K562 (cell line): ENCODE data around the gene PFKL.

Source experiments
- FOXK2 ChIP-seq, 2 experiments: fragments of 450-650 bp; IDR thresholded peaks in 1 of 2; conservative IDR thresholded peaks in 1 of 2; 2 replicates each; pipeline ENCODE4 v1.6.1; 2016; ENCODE audit warnings: low read depth in 2 of 2, mild to moderate bottlenecking in 1 of 2
- MAFG ChIP-seq: fragments of 450-650 bp; conservative IDR thresholded peaks from 2 replicates; pipeline ENCODE4 v1.6.1; 2016; ENCODE audit warnings: missing genetic modification characterization, missing compliant biosample characterization
- SMARCE1 ChIP-seq: fragments of 450-650 bp; IDR thresholded peaks from 2 replicates; pipeline ENCODE4 v1.7.1; 2016; ENCODE audit warnings: mild to moderate bottlenecking
- XRCC3 ChIP-seq: fragments of 450-650 bp; IDR thresholded peaks from 2 replicates; pipeline ENCODE4 v1.6.1; 2017; ENCODE audit warnings: mild to moderate bottlenecking, moderate library complexity
- ZC3H11A ChIP-seq: IDR thresholded peaks from 2 replicates; pipeline ENCODE4 v1.6.1; 2012; ENCODE audit warnings: low read depth, low read length, improper control_type of control experiment
- TF ChIP-seq, protein P1 (sequence below), 3 experiments: IDR thresholded peaks in 2 of 3; conservative IDR thresholded peaks in 1 of 3; 2 replicates each; pipeline ENCODE4 v1.5.1; 2011 to 2012; ENCODE audit warnings: low read length in 3 of 3, mild to moderate bottlenecking in 3 of 3, control low read depth in 2 of 3, improper control_type of control experiment in 1 of 3, inconsistent platforms in 1 of 3, low read depth in 1 of 3, mixed read lengths in 1 of 3, moderate library complexity in 1 of 3; ENCODE audit not compliant: insufficient read depth in 2 of 3

DNA sequence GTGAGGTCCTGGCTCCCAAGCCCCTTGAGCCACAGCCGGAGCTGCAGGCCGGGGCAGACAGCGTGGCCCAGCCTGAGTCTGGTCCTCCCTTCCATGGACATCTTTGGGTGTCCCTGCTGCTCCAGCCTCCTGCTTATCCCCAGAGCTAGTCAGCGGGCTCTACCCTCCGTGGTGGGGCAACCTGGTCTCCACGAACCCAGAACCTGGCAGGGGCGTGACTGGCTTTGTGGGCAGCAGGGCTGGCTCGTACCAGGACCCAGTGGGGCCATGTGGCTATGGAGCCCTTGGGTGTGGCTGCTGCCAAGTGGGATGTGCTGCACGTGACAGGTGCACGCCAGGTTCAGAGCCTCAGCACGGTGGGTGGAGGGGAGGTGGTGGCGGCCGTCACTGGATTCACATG is 21.0 kb downstream of the PFKL start:
- TF ChIP-seq XRCC3 (no peak), MAFG (tag) (no peak), FOXK2 (conservative IDR thresholded peaks at IDR 0.05 in 1 of 2, IDR thresholded peaks at IDR 0.05 in 1 of 2; ENCODE audit: low read depth in 2 of 2) (no peak), SMARCE1 (no peak), ZC3H11A (no peak)
- TF ChIP-seq, protein P1, sequence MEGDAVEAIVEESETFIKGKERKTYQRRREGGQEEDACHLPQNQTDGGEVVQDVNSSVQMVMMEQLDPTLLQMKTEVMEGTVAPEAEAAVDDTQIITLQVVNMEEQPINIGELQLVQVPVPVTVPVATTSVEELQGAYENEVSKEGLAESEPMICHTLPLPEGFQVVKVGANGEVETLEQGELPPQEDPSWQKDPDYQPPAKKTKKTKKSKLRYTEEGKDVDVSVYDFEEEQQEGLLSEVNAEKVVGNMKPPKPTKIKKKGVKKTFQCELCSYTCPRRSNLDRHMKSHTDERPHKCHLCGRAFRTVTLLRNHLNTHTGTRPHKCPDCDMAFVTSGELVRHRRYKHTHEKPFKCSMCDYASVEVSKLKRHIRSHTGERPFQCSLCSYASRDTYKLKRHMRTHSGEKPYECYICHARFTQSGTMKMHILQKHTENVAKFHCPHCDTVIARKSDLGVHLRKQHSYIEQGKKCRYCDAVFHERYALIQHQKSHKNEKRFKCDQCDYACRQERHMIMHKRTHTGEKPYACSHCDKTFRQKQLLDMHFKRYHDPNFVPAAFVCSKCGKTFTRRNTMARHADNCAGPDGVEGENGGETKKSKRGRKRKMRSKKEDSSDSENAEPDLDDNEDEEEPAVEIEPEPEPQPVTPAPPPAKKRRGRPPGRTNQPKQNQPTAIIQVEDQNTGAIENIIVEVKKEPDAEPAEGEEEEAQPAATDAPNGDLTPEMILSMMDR (IDR thresholded peaks at IDR 0.05 in 2 of 3, conservative IDR thresholded peaks at IDR 0.05 in 1 of 3; ENCODE audit: insufficient read depth in 2 of 3, low read depth in 1 of 3, low read length in 3 of 3), result no peak
